Measurements from ENCODE around the gene ACP2.

Gene ACP2, protein sequence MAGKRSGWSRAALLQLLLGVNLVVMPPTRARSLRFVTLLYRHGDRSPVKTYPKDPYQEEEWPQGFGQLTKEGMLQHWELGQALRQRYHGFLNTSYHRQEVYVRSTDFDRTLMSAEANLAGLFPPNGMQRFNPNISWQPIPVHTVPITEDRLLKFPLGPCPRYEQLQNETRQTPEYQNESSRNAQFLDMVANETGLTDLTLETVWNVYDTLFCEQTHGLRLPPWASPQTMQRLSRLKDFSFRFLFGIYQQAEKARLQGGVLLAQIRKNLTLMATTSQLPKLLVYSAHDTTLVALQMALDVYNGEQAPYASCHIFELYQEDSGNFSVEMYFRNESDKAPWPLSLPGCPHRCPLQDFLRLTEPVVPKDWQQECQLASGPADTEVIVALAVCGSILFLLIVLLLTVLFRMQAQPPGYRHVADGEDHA

DNA sequence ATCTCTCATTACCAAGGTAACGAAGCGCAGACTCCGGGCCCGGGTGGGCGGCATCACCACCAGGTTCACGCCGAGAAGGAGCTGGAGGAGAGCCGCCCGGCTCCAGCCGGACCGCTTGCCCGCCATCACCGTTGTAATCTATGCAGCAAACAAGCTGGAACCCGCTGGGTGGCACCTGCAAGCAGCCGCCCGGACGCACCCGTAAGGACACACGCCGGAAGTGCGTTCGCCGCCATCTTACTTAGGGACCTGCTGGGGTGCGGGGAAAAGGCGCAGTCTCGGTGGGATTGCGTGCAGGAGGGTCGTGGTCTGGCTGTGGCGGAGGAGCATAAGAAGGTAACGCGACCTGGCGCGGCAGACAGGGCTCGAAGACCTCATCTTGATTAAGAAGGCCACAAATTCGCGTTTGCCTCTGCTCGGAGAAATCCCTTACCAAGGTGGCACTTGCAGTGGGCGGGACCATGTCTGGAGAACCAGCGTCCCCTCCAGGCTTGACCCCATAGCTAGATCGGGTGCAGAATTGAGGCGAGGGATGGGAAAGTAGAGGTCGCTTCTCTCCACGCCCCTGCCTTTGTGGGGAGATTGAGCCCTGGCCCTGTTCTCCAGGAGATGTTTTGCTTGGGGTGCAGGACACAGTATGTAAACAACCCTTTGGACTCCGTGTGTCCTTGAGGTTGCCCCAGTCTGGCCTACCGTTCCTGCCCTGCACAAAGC lies at the start of gene ACP2:
Gene ACP2 (minus strand): TSS at position 151 of the 714 bp plus-strand sequence. CDS start 25 bp downstream, at position 126.
- DNase-seq (ENCODE audit: extremely low read depth, low read depth), result peak; percentile 62
- peak; percentile 13 for TF ChIP-seq CTCF (IDR thresholded peaks at IDR 0.05; ENCODE audit: low read depth, low read length, missing control alignments)
- peak within 1 kb of the TSS; percentile 95 for H3K4me3 ChIP-seq (replicated peaks; ENCODE audit: low read depth, low read length)

DNA sequence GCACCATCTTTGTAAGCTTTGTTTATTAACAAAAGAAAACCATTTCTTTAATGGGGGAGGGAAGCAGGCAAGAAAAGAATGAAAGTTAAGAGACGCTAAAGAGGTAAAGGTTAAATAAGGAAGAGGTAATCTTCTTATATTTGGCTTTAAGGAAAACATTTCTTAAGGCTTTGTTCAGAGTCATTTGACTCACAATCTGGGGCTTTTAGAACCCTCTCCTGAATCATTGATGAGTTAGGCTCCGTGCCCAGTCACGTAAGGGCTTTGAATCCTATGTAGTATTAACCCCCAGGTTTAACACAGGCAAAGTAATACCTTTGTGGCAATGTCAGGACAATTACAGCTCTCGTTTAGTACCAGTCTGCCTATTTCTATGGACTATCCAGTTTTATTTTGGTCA lies 47.4 kb upstream of the ACP2 start:
- no peak overlapping the region for H3K4me3 ChIP-seq (replicated peaks; ENCODE audit: low read depth, low read length)
- no peak for TF ChIP-seq CTCF (IDR thresholded peaks at IDR 0.05; ENCODE audit: low read depth, low read length, missing control alignments)
- DNase-seq (ENCODE audit: extremely low read depth, low read depth), result no peak

- no peak overlapping the region for H3K4me3 ChIP-seq (replicated peaks; ENCODE audit: low read depth, low read length)
- TF ChIP-seq CTCF (IDR thresholded peaks at IDR 0.05; ENCODE audit: low read depth, low read length, missing control alignments), result no peak
- no peak for DNase-seq (ENCODE audit: extremely low read depth, low read depth)
Measured at GRCh38 chr11:47295385-47295784, 46.8 kb upstream of the ACP2 start.

GRCh38 chr11:47289856-47290255 lies 41.2 kb upstream of the ACP2 start:
- no peak for TF ChIP-seq CTCF (IDR thresholded peaks at IDR 0.05; ENCODE audit: low read depth, low read length, missing control alignments)
- no peak overlapping the region for H3K4me3 ChIP-seq (replicated peaks; ENCODE audit: low read depth, low read length)
- no peak for DNase-seq (ENCODE audit: extremely low read depth, low read depth)

- DNase-seq (ENCODE audit: extremely low read depth, low read depth), result no peak
- H3K4me3 ChIP-seq (replicated peaks; ENCODE audit: low read depth, low read length), result no peak overlapping the region
- no peak for TF ChIP-seq CTCF (IDR thresholded peaks at IDR 0.05; ENCODE audit: low read depth, low read length, missing control alignments)
Measured at GRCh38 chr11:47288066-47288465, 39.5 kb upstream of the ACP2 start.

- TF ChIP-seq CTCF (IDR thresholded peaks at IDR 0.05; ENCODE audit: low read depth, low read length, missing control alignments), result no peak
- H3K4me3 ChIP-seq (replicated peaks; ENCODE audit: low read depth, low read length), result no peak overlapping the region
- no peak for DNase-seq (ENCODE audit: extremely low read depth, low read depth)
Measured at GRCh38 chr11:47285969-47286770, 37.6 kb upstream of the ACP2 start.

Data from HFF-Myc (cell line).